ENCODE results near the gene CLSTN2. TPM values are rescaled to one million over a fixed set of nuclear protein-coding genes. Genes with fewer than 3 reads are reported as not detected.

CLSTN2 gene
- total and polyA plus RNA-seq, 2 of the 4 experiments (the other 2 are of a cell fraction) = under 0.01 to 0.07 TPM

GRCh38 chr3:140347151-140347550, 412.2 kb downstream of the CLSTN2 start:
- ATAC-seq (ENCODE audit: low read depth) = no peak
- H2AK9ac ChIP-seq (replicated peaks; ENCODE audit: low read depth, low read length, poor library complexity) = no peak overlapping the region
- no peak overlapping the region for H3K4me2 ChIP-seq (ENCODE audit: low read depth, low read length)
- H2BK5ac ChIP-seq (ENCODE audit: low read depth, low read length, poor library complexity, severe bottlenecking) = no peak overlapping the region
- ChIA-PET POLR2A (ENCODE audit: unreplicated experiment) (no interaction called here), CTCF (no interaction called here)
- no peaks in the 10 kb centered on the region for H3K9me1 ChIP-seq (ENCODE audit: insufficient read depth, low read length)
- no peak overlapping the region for H3K18ac ChIP-seq (ENCODE audit: low read depth, low read length)
- H4K20me1 ChIP-seq (ENCODE audit: insufficient read depth, low read length) = no peaks in the 10 kb centered on the region
- intact Hi-C loops (cut with micrococcal nuclease) = no loop called here
- no peak overlapping the region for H2AFZ ChIP-seq (replicated peaks; ENCODE audit: low read length, poor library complexity)
- H2BK120ac ChIP-seq (ENCODE audit: low read depth, low read length) = no peak overlapping the region
- DNase-seq = no peak
- H3K27me3 ChIP-seq (ENCODE audit: control insufficient read depth, insufficient read depth, low read length) = no peaks in the 10 kb centered on the region
- no peak overlapping the region for H4K91ac ChIP-seq (ENCODE audit: insufficient read depth, low read depth, low read length)
- no peaks in the 10 kb centered on the region for H3K36me3 ChIP-seq (ENCODE audit: control insufficient read depth, insufficient read depth, low read length)
- no peak overlapping the region for H4K5ac ChIP-seq (ENCODE audit: low read depth, low read length)
- no peaks in the 10 kb centered on the region for H3K9me3 ChIP-seq (ENCODE audit: control insufficient read depth, insufficient read depth, low read length)
- no peaks in the 10 kb centered on the region for H3K79me1 ChIP-seq (ENCODE audit: low read depth in 1 of 2, low read length in 2 of 2)
- no TSS peak for BruUV-seq (replicated peaks)
- H3K14ac ChIP-seq (replicated peaks; ENCODE audit: low read depth, low read length) = no peak overlapping the region
- H2BK20ac ChIP-seq (ENCODE audit: low read depth, low read length) = no peak overlapping the region
- no peak overlapping the region for H3K4me3 ChIP-seq (ENCODE audit: insufficient read depth, low read depth, low read length)
- dilution Hi-C loops (cut with HindIII; ENCODE audit: low sequenced_read_pairs, unreplicated experiment) = no loop called here
- no peak overlapping the region for H3K4ac ChIP-seq (ENCODE audit: low read depth, low read length)
- H2AK5ac ChIP-seq (ENCODE audit: low read depth, low read length) = no peak overlapping the region
- no peak overlapping the region for H4K8ac ChIP-seq (ENCODE audit: low read depth in 2 of 2, low read length in 2 of 2)
- no peak overlapping the region for H3K9ac ChIP-seq (ENCODE audit: low read depth, low read length)
- H2BK15ac ChIP-seq (ENCODE audit: low read depth, low read length) = no peak overlapping the region
- H3K56ac ChIP-seq (ENCODE audit: extremely low read depth, insufficient read depth, low read length) = no peak overlapping the region
- H3K4me1 ChIP-seq (ENCODE audit: control insufficient read depth, insufficient read depth, low read length) = no peaks in the 10 kb centered on the region
- TF ChIP-seq, protein P1, sequence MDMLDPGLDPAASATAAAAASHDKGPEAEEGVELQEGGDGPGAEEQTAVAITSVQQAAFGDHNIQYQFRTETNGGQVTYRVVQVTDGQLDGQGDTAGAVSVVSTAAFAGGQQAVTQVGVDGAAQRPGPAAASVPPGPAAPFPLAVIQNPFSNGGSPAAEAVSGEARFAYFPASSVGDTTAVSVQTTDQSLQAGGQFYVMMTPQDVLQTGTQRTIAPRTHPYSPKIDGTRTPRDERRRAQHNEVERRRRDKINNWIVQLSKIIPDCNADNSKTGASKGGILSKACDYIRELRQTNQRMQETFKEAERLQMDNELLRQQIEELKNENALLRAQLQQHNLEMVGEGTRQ (IDR thresholded peaks at IDR 0.05; ENCODE audit: low read depth, low read length) = no peak
- no peak for TF ChIP-seq CHD1 (IDR thresholded peaks at IDR 0.05; ENCODE audit: low read depth, low read length)
- no peak for TF ChIP-seq RAD21 (IDR thresholded peaks at IDR 0.05; ENCODE audit: low read length)
- H3K23ac ChIP-seq (ENCODE audit: low read depth, low read length) = no peak overlapping the region
- no peak overlapping the region for H3K27ac ChIP-seq (ENCODE audit: insufficient read depth, low read length)
- in situ Hi-C loops (cut with MboI; ENCODE audit: low sequenced_read_pairs) = no loop called here

Data from IMR-90 (cell line).